Effector CD8-positive, alpha-beta T cell (primary cell): Measurements from ENCODE around the gene SLC29A2.
A peak's percentile ranks its signal among the peaks of the same experiment; 100 is the strongest.

Experiments
- DNase-seq: peaks from one replicate; lab custom pipeline; 2025; lab: John Stamatoyannopoulos, UW

The SLC29A2 gene

DNA sequence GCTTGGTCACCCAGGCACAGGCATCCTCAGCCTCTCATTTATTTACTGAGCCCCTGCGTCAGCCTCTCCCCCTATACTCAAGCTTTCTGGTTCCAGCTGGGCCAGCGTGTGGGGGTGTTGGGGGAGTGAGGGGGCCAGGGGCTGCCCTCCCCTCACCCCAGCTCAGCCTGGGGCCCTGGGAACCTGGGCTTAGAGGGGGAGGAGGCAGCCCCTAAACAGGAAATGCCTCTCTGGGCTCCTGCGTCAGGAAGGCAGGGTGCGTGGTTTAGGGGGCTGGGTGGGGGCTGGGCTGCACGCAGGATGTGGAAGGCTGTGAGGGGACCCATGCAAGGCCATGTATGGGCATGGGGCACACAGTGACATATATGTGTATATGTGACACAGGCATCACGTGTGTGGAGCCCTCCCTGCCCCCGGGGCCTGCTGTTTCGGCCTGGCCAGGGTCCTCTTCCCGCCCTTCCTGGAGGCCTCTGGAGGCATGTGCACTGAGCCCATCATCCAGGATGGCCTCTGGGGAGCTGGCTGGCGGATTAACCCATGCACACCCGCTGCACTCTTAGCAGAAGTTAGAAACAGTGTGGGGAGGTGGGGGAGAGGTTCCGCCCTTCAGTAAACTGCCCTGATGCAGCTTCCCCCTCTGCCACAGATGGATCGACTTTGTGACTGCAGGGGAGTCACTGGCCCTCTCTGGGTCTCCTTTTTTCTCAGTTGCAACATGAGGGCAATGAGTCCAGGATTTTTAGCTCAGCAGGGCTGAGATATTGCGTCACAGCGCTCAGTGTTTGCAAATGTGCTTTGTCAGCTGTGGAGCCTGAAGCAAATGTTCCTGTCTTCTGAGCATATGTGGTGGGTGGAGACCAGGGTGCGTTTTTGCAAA is 53.6 kb downstream of the SLC29A2 start:
- DNase-seq = peak; percentile 81

DNA sequence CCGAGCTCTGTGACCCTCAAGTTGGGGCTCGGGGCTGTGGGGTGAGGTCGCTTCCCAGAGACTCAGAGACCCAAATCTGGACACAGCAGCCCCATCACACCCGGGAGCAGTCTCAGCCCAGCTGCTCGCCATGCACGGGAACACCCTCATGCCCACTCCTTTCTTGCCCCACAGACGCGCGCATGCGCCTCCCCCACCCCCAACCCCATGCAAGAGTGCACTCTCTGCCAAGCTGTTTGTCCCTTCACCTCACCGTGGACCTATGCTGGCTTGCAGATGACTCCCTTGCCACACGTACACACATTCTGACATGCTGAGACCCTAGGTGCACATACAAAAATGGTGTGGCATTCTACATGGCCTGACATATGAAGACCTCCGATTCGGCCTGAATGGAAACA is 54.2 kb downstream of the SLC29A2 start:
- DNase-seq = peak; percentile 56

DNA sequence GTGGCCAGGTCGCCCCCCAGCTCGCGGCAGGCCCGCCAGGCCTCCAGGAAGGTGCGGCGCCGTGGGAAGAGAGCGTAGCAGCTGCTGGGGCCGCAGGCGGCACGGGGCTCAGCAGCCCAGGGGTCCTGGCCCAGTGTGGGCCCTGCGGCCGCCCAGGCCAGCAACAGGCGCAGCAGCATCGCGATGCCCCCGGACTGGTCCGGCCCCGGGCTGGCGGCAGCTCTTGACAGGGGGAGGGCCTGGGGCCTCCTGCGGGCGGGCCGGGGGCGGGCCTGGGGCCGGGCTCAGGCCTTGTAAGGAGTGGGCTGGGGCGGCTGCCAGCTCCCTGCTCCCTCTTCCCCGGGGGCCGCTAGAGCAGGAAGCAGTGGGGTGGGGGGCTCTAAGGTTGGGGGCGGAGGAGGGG is 54.7 kb downstream of the SLC29A2 start, which contains the start of gene CD248:
Gene CD248 (minus strand): TSS at position 196 of the 403 bp plus-strand sequence. CDS start 17 bp downstream, at position 179.
- peak; percentile 41 for DNase-seq

DNA sequence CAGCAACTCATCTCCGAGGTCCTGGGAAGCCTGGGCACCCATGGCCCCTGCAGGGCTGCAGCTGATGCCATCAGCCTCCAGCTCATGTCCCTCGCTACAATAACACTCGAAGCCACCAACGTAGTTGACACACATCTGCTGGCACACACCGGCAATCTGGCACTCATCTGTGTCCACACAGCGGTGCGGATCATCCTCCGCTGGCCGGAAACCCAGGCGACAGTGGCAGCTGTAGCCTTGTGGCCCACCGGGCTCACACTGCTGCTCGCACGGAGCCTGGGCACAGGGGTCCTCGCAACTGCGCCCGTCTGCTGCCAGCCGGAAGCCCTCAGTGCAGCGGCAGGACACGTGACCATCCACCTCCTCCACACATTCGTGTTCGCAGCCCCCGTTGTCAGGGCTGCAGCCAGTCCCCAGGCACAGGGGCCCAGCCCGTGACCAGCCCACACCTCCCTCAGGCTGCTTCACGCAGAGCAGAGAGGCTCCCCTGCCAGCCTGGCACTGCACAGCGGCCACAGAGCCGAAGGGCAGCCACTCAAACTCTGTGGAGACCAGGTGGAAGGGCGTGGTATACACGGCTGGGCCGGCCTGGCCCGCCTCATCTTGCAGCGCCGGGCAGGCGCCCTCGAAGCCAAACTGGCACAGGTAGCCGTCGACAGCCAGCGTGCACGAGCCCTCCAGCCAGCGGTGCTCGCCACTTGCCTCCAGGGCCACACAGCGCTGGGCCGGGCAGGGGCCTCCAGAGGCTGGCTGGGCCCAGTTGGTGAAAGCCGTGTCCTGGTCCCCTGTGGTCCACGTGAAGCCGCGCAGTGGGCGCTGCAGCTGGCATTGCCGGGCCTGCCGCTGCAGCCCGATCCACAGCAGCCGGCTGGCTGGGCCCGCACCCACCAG is 55.4 kb downstream of the SLC29A2 start:
- DNase-seq = peak; percentile 40

DNA sequence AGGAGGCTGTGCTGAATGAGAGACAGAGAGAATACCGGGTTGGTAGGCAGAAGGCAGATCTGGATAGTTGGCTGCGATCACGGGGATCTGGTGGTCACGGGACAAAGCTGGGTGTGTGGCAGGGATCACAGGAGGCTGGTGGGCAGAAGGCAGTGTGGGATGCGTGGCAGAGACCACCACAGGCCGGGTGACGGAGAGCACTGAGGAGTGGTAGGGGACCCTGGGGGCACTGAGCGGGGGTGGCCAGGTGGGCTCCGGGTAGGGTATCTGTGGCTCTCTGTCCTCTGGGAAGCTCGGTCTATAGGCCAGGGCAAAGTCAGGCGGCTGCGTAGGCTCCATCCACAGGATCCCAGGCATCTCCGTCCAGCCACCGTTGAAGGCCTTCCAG is 56.1 kb downstream of the SLC29A2 start:
- no peak for DNase-seq

DNA sequence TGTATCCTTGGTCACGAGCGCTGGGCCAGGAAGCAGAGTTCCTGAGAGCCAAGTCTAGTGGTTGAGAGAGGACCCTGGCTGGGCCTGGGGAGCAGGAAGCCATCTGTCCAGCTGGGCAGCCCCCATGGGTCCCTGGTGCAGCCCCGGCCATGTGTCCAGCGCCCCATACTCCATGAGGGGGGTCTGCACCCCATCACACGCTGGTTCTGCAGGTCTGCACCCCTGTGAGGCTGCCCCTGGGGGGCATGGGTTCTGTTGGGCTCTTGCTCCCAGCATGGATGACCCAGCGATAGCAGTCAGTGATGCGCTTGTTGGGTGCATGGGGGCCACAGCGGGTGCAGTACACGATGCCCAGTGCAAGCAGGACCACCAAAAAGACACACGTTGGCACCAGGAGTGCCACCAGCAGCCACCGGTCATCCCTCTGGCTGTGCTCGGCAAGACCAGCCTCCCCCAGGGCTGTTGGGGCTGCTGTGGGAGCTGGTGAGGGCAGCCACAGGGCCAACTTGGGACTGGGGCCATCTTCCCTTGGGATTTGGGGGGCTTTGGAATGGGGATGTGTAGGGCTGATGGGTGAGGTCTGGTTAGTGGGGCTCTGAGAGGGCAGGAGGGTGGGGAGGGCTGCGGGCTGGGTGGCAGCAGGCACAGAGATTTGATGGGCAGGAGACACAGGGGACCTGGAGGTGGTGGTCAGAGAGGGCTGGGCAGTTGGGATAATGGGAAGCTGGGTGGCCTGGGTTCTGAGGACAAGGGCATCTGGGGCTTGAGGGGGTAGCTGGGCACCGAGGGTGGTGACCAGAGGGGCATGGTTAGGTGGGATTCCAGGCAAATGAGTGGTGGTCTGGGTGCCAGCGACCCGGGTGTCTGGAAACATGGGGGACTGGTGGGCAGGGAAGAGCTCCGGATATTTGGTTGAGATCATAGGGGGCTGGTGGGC is 56.7 kb downstream of the SLC29A2 start:
- DNase-seq = no peak

DNA sequence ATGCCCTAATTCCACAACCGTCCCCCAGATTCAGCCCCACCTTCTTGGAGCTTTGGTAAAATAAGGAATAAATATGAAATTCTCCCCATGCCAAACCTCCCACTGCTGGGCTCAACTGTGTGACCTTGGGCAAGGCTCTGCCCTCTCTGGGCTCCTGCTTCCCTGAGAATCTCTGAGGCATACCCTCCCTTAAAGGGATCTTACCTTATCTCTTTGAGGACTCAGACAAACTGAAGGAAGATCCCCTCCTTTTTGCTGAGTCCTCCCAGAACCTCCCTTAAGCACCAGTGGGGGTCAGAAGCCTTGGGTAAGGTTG is 57.4 kb downstream of the SLC29A2 start:
- DNase-seq = no peak

DNA sequence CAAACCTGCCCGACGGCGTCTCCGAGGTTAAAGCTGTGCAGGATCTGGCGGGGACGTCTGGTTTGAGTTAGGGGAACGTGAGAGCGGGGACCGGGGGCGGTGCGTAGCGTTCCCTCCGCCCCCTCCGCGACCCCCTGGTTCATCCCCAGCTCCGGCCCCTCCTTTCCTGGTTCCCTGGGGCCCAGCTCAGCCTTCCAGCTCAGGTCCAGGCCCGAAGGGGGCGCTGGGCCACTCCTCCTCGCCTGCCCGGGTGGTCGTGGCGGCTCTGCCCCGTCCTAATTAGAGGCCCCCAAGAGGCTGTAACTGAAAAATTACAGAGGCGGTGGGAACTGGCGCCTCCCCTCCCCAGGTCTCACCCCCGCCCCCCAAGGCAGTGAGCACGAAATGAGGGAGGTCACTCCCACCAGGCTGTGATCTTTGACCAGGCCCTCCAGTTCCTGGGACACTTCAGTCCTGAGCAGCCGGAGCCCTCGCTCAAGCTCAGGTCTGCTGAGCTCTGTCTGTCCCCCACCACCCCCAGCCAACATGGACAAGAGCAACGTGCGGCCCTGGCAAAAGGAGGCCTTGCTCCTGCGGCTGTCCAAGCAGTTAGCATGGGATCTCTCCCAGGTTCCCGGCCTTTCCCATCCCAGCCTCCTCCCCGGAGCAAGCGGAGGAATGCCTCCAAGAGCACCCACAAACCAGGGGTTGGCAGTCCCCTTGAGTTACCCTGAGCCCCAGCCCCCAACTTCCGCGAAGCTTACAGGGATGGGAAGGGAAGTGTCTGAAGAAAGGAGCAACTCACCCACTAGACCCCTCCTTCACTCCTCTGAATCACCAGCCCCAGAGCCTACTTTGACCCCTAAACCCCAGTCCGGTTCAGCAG is 58.0 kb downstream of the SLC29A2 start:
- no peak for DNase-seq

DNA sequence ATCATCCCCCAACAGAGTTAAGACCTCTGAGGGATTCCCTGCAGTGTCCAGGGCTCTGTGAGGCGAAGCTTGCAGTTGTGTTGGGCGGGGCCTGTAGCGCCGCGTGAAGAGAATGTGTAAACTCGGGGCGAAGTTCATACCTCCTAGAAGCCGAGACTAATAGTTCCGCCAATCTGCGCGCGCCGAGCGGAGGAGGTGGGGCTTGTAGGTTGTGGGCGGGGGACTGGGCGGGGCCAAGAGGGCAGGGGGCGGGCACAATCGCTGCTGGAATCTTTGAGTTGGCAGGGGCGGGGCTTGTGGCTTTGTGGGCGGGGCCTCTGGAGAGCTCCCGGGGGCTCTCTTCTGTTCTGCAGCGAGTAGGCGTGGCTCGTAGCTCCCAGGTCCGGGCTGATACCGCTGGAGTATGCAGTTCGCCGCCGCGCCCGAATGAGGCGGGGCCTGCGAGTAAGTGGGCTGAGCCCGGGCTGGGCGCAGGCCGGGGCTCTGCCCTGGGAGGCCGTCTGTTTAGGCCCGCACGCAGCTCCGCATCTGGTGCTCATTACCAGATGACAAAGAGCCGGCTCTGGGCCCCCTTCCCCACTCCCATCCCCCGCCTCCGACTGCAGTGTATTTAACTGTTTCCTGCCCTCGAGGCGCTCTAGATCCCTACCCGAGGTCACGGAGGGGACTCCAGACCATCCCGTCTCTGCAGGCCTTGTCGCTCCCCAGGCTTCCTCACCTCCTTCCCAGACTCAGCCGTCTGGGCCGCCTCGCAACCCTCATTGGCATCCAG is 58.8 kb downstream of the SLC29A2 start:
- peak; percentile 100 for DNase-seq
